Right atrium auricular region (tissue), 2 donors: ENCODE results near the gene FBXL17. TPM values are rescaled to one million over a fixed set of nuclear protein-coding genes. Genes with fewer than 3 reads are reported as not detected.

ENCODE experiments used
- DNase-seq: peaks from one replicate; pipeline ENCODE4 v3.0.0-alpha.2; 2019; ENCODE audit warnings: low spot score
- H3K27ac ChIP-seq, 2 donors: fragments of 200-600 bp; sonication (generic); 1 replicate in 1 of 2; 2 replicates in 1 of 2; pipeline ENCODE4 v1.5.1; 2016 to 2019
- H3K27me3 ChIP-seq, 2 donors: fragments of 200-600 bp; sonication (generic); one replicate each; pipeline versions ENCODE4 v1.5.1 to v1.6.0; 2017 to 2019
- H3K36me3 ChIP-seq: fragments of 200-600 bp; sonication (generic); one replicate; pipeline ENCODE4 v1.5.1; 2016
- H3K4me1 ChIP-seq, 2 donors: fragments of 200-600 bp; sonication (generic); one replicate each; pipeline versions ENCODE4 v1.5.1 to v1.6.0; 2017 to 2019
- H3K4me3 ChIP-seq, 2 donors: fragments of 200-600 bp; sonication (generic); 1 replicate in 1 of 2; 2 replicates in 1 of 2; pipeline ENCODE4 v1.5.1; 2017 to 2019; ENCODE audit warnings: mild to moderate bottlenecking in 1 of 2, moderate library complexity in 1 of 2
- H3K9me3 ChIP-seq, 2 donors: fragments of 200-600 bp; sonication (generic); one replicate each; pipeline ENCODE4 v1.5.1; 2019
- CTCF ChIP-seq, 2 donors: fragments of 200-600 bp; sonication (generic); IDR thresholded peaks; one replicate each; pipeline ENCODE4 v1.5.1; 2019; ENCODE audit warnings: antibody characterized with exemption in 2 of 2
- total RNA-seq, 2 donors: library from RNA; depleted of rRNA; stranded (reverse); fragments of >200 nt; gene quantifications; one replicate each; pipeline ENCODE4 v1.1.0, GENCODE V29; 2016

Gene FBXL17
- total RNA-seq, 2 donors from 2014 or later: 16.1 to 31.7 TPM

GRCh38 chr5:108003178-108003577, 378.7 kb downstream of the FBXL17 start:
- Histone ChIP-seq H3K9me3 (no peaks in the 10 kb centered on the region), H3K4me3 (peak overlapping the region in 1 of 2 donors; percentile 4), H3K4me1 (no peaks in the 10 kb centered on the region), H3K27ac (no peak overlapping the region), H3K27me3 (no peaks in the 10 kb centered on the region), H3K36me3 (no peaks in the 10 kb centered on the region)
- no peak for DNase-seq
- no peak for TF ChIP-seq CTCF (IDR thresholded peaks at IDR 0.05)

GRCh38 chr5:108001222-108001621, 380.7 kb downstream of the FBXL17 start:
- Histone ChIP-seq H3K4me1 (no peaks in the 10 kb centered on the region), H3K27ac (no peak overlapping the region), H3K27me3 (no peaks in the 10 kb centered on the region), H3K36me3 (no peaks in the 10 kb centered on the region), H3K4me3 (no peak overlapping the region), H3K9me3 (no peaks in the 10 kb centered on the region)
- TF ChIP-seq CTCF (IDR thresholded peaks at IDR 0.05): no peak
- DNase-seq: no peak

- Histone ChIP-seq H3K4me1 (no peaks in the 10 kb centered on the region), H3K9me3 (no peaks in the 10 kb centered on the region), H3K27me3 (no peaks in the 10 kb centered on the region), H3K4me3 (no peak overlapping the region), H3K27ac (no peak overlapping the region), H3K36me3 (no peaks in the 10 kb centered on the region)
- no peak for TF ChIP-seq CTCF (IDR thresholded peaks at IDR 0.05)
- no peak for DNase-seq
These were observed 384.4 kb downstream of the FBXL17 start for GRCh38 chr5:107997338-107997980.

- Histone ChIP-seq H3K9me3 (no peaks in the 10 kb centered on the region), H3K4me1 (no peaks in the 10 kb centered on the region), H3K27me3 (no peaks in the 10 kb centered on the region), H3K4me3 (no peak overlapping the region), H3K36me3 (no peaks in the 10 kb centered on the region), H3K27ac (no peak overlapping the region)
- TF ChIP-seq CTCF (IDR thresholded peaks at IDR 0.05): no peak
- no peak for DNase-seq
These were observed 388.6 kb downstream of the FBXL17 start for GRCh38 chr5:107993341-107993740.

GRCh38 chr5:107990881-107991810, 390.8 kb downstream of the FBXL17 start:
- H3K27ac ChIP-seq: no peak overlapping the region
- H3K36me3 ChIP-seq: no peaks in the 10 kb centered on the region
- no peak overlapping the region for H3K4me3 ChIP-seq
- TF ChIP-seq CTCF (IDR thresholded peaks at IDR 0.05): no peak
- no peaks in the 10 kb centered on the region for H3K4me1 ChIP-seq
- H3K27me3 ChIP-seq: no peaks in the 10 kb centered on the region
- no peaks in the 10 kb centered on the region for H3K9me3 ChIP-seq
- no peak for DNase-seq
